Activated T-cell treated with anti-CD3 and anti-CD28 coated beads, Interleukin-2, amount 50 U/mL, for 72 hours (primary cell): Measurements from ENCODE around the gene CEP104. TPM values are rescaled to one million over a fixed set of nuclear protein-coding genes. Genes with fewer than 3 reads are reported as not detected.

ENCODE experiments used
- ATAC-seq, 2 donors: fragments of 150-1000 bp; cut with Tn5 transposase; replicated peaks in 1 of 2; 2 replicates each; pipeline ENCODE4 v1.10.0; 2021; ENCODE audit warnings: moderate library complexity in 2 of 2, mild to moderate bottlenecking in 1 of 2
- DNase-seq, 2 donors: peaks; one replicate each; pipeline ENCODE4 v3.0.0; 2021 to 2022; ENCODE audit warnings: mixed read lengths in 1 of 2
- H3K27ac Mint-ChIP-seq: one replicate; pipeline ENCODE4 v1.8.0; 2022; ENCODE audit warnings: mild to moderate bottlenecking, moderate library complexity, mixed read lengths
- H3K27me3 Mint-ChIP-seq: one replicate; pipeline ENCODE4 v1.8.0; 2022; ENCODE audit warnings: low read depth, mixed read lengths
- H3K36me3 Mint-ChIP-seq, 2 donors: one replicate each; pipeline ENCODE4 v1.8.0; 2022; ENCODE audit warnings: mixed read lengths in 2 of 2, mild to moderate bottlenecking in 1 of 2; ENCODE audit not compliant: insufficient read depth in 2 of 2
- H3K4me1 Mint-ChIP-seq: one replicate; pipeline ENCODE4 v1.8.0; 2022; ENCODE audit warnings: low read depth, mixed read lengths
- H3K4me3 Mint-ChIP-seq, 2 donors: one replicate each; pipeline ENCODE4 v1.8.0; 2022; ENCODE audit warnings: mild to moderate bottlenecking in 2 of 2, mixed read lengths in 2 of 2, moderate library complexity in 2 of 2
- H3K9me3 Mint-ChIP-seq, 2 donors: one replicate each; pipeline ENCODE4 v1.8.0; 2022; ENCODE audit warnings: mixed read lengths in 2 of 2
- total RNA-seq, 2 donors: library from RNA; stranded (reverse); gene quantifications; one replicate each; pipeline ENCODE4 v1.2.3, GENCODE V29; 2022

CEP104 gene
- total RNA-seq, 2 donors from 2014 or later: 37.4 to 48.1 TPM

DNA sequence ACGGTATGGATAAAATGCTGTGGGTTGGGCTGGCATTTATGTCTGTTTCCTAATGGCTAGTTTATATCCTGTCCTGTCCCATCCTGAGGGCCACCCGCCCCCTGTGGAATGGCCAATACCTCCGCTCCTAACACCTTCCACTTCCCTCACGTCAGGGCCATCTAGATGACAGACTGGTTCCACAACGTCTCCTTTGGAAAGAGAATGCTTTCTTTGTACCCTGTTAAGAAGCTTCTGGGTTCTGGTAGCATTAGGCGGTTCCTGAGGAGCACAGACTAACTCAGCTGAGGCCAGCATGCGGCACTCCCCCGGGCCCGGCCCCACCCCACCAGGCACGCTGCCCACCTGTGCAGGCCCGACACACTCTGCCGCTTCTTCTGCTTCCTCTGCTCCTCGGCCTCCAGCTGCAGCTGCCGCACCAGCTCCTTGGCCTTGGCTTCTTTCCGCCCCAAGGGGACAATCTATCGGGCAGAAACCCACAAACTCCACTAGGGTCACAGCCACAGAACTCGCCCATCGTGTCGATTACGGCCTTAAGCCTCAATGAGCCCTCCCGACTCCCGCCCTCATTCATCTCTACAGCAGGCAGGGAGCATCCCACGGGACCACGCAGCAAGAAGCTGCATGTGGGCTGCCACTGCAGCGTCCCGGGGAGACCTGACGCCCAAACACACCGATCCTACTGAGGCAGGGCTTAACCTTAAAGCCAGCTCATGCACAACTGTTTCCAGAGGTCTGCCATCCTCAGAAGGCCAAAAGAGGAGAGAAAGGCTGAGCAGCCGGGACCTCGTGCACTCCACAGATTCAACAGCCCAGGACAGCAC is 73.1 kb downstream of the CEP104 start:
- H3K4me1 Mint-ChIP-seq: peaks cover 10% of the 10 kb centered on the region
- peaks cover 8 to 9% of the 10 kb centered on the region in 2 donors for H3K36me3 Mint-ChIP-seq
- DNase-seq: no peak
- no peaks in the 10 kb centered on the region for H3K27me3 Mint-ChIP-seq
- no peak overlapping the region for H3K4me3 Mint-ChIP-seq
- no peak overlapping the region for H3K27ac Mint-ChIP-seq
- no peaks in the 10 kb centered on the region for H3K9me3 Mint-ChIP-seq
- ATAC-seq: no peak

DNA sequence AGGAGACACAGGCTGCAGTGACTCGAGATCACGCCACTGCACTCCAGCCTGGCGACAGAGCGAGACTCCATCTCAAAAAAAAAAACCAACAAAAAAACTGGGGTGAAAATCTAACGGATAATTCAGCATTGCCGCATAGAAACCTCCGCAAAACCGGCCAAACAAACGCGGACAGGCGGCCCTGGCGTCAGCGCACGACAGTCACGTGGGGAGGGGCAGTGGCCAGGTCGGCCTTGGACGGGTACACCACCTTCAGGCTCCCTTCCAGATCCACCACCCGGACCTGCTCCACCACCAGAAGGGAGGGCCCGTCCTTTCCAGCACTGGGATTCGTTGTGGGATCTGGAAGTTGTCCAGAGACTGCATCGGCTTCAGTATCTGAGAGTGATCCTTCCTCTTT is 76.1 kb downstream of the CEP104 start:
- DNase-seq: no peak
- no peak for ATAC-seq
- Mint-ChIP-seq H3K27me3 (no peaks in the 10 kb centered on the region), H3K4me1 (no peaks in the 10 kb centered on the region), H3K36me3 (peaks cover 5 to 7% of the 10 kb centered on the region in 2 donors), H3K4me3 (no peak overlapping the region), H3K27ac (no peak overlapping the region), H3K9me3 (no peaks in the 10 kb centered on the region)

DNA sequence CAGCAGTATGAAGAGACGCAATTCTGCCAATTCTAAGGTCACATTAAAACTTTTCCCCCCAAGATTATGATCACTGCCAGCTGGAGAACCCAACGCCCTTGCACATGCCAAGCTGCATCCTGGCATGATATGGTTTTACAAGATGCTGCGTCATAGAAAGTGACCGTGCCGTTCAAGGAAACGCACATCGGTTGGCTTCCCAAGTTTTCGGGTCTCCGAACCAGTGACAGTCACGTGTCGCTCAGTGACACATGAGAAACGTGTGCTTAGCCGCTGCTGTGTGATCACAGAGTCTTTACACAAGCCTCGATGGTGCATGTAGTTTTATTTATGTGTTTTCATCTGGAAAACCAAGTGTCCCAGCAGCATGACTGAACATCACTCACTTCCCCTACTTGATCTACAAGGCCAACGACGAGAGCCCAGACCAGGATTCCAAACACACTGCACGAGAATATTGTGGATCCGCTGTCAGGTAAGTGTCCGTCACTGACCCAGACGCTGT is 77.0 kb downstream of the CEP104 start:
- DNase-seq (no peak), ATAC-seq (no peak)
- Mint-ChIP-seq H3K27ac (no peak overlapping the region), H3K4me3 (no peak overlapping the region), H3K27me3 (no peaks in the 10 kb centered on the region), H3K4me1 (no peaks in the 10 kb centered on the region), H3K9me3 (no peaks in the 10 kb centered on the region), H3K36me3 (peaks cover 5 to 7% of the 10 kb centered on the region in 2 donors)

DNA sequence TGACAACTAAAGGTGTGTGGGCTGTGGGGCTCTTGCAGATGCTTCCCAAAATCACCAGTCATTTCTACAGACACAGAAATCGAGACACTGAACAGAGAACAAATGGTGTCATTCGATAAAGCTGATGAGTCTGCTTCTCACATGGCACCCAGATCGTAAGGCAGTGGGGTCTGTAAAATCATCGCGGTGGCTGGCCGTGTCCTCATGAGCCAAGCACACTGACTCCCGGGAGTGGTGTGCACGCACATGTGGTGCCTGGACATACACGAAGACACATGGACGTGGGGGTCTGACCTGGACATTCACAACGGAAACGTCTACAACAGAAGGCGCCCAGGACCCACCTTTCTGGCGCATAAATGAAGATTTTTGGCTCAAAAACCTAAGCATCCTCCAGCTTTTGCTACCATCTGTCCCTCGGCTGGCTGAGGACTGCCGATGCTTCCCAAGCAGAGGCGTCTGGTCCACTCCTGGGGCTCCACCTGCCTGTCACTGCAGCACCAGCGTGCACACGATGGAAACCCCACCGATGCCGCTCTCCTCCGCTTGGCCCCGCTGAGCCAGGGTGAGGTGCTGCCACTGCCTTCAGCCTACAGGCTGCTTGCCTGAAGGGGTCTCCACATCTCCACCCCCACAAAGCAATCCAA is 77.6 kb downstream of the CEP104 start:
- no peaks in the 10 kb centered on the region for H3K4me1 Mint-ChIP-seq
- peaks cover 5 to 7% of the 10 kb centered on the region in 2 donors for H3K36me3 Mint-ChIP-seq
- no peak for ATAC-seq
- H3K4me3 Mint-ChIP-seq: no peak overlapping the region
- no peaks in the 10 kb centered on the region for H3K27me3 Mint-ChIP-seq
- no peaks in the 10 kb centered on the region for H3K9me3 Mint-ChIP-seq
- H3K27ac Mint-ChIP-seq: no peak overlapping the region
- no peak for DNase-seq

DNA sequence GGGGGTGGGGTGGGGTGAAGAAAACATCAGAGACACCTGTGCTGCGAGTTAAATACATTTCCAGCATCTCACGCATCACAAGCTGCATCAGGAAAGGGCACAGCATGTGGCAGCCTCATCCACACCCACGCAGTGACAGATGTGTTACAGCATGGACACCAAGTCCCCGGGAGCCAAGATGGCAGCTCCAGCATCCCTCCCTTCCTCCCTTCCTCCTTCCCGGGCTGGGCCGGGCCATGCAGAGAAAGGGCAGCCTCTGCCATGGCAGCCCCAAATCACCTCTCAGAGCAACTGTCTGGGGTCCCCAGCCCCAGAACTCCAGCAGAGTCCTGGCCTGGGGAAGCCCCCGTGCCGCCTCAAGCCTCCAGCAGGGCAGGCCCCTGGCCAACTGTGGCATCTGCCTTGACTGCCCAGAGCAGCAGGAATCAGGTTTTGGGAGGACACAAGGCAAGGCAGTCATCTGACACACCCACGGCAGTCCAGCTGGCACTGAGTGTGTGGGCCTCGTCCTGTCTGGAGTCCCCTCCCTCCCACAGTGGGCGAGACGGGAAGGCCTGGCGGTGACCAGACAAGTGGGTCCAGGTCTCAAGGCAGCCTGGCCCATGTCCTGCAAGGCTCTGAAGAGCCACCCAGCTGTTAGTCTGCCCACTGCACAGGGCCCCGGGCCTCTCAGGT is 78.3 kb downstream of the CEP104 start:
- Mint-ChIP-seq H3K27ac (no peak overlapping the region), H3K4me1 (no peaks in the 10 kb centered on the region), H3K27me3 (no peaks in the 10 kb centered on the region), H3K9me3 (no peaks in the 10 kb centered on the region), H3K36me3 (peaks cover 5 to 7% of the 10 kb centered on the region in 2 donors), H3K4me3 (no peak overlapping the region)
- ATAC-seq (no peak), DNase-seq (no peak)

GRCh38 chr1:3777647-3778589 is 79.1 kb downstream of the CEP104 start:
- Mint-ChIP-seq H3K9me3 (no peaks in the 10 kb centered on the region), H3K4me1 (no peaks in the 10 kb centered on the region), H3K36me3 (peaks cover 5 to 7% of the 10 kb centered on the region in 2 donors), H3K4me3 (no peak overlapping the region), H3K27me3 (no peaks in the 10 kb centered on the region), H3K27ac (no peak overlapping the region)
- DNase-seq (no peak), ATAC-seq (no peak)

DNA sequence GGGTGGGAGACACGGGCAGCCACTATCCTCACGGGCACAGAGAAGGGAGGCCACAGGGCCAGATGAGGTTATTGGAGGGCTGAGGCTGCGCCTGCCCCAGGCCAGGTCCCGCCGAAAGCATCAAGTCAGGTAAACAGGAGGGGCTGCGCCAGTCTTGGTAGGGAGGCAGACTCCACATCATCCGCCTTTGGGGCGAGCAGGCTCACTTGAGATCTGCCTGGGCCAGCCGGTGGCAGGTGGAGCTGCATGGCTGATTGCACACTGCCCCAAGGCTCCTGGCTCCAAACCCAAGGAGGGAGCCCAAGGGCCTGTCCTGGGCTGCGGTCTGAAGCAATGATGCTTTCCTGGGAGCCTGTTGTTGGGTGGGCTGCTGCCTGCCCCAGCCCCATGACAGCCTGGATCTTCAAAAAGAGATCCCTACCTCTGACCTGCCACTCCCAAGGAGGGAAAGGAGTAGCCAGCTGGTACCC is 79.9 kb downstream of the CEP104 start:
- ATAC-seq (no peak), DNase-seq (no peak)
- Mint-ChIP-seq H3K36me3 (peaks cover 4 to 5% of the 10 kb centered on the region in 2 donors), H3K27me3 (no peaks in the 10 kb centered on the region), H3K4me1 (no peaks in the 10 kb centered on the region), H3K4me3 (no peak overlapping the region), H3K27ac (no peak overlapping the region), H3K9me3 (no peaks in the 10 kb centered on the region)

- ATAC-seq (no peak), DNase-seq (no peak)
- H3K36me3 Mint-ChIP-seq: peaks cover 4 to 5% of the 10 kb centered on the region in 2 donors
- no peak overlapping the region for H3K27ac Mint-ChIP-seq
- H3K27me3 Mint-ChIP-seq: no peaks in the 10 kb centered on the region
- no peak overlapping the region for H3K4me3 Mint-ChIP-seq
- peaks cover 5% of the 10 kb centered on the region for H3K4me1 Mint-ChIP-seq
- no peaks in the 10 kb centered on the region for H3K9me3 Mint-ChIP-seq
Observed at GRCh38 chr1:3776231-3776961, 80.6 kb downstream of the CEP104 start.

GRCh38 chr1:3775490-3776230 is 81.4 kb downstream of the CEP104 start:
- DNase-seq (peak; percentile 58 to 67), ATAC-seq (peak; percentile 33 to 45)
- Mint-ChIP-seq H3K27me3 (no peaks in the 10 kb centered on the region), H3K27ac (no peak overlapping the region), H3K4me3 (no peak overlapping the region), H3K4me1 (peaks cover 10% of the 10 kb centered on the region), H3K36me3 (peaks cover 3 to 4% of the 10 kb centered on the region in 2 donors), H3K9me3 (no peaks in the 10 kb centered on the region)

GRCh38 chr1:3774946-3775489 is 82.0 kb downstream of the CEP104 start:
- Mint-ChIP-seq H3K27ac (no peak overlapping the region), H3K27me3 (no peaks in the 10 kb centered on the region), H3K9me3 (no peaks in the 10 kb centered on the region), H3K36me3 (peaks cover 0 to 3% of the 10 kb centered on the region in 2 donors), H3K4me3 (no peak overlapping the region), H3K4me1 (peaks cover 10% of the 10 kb centered on the region)
- DNase-seq: no peak
- ATAC-seq: no peak

DNA sequence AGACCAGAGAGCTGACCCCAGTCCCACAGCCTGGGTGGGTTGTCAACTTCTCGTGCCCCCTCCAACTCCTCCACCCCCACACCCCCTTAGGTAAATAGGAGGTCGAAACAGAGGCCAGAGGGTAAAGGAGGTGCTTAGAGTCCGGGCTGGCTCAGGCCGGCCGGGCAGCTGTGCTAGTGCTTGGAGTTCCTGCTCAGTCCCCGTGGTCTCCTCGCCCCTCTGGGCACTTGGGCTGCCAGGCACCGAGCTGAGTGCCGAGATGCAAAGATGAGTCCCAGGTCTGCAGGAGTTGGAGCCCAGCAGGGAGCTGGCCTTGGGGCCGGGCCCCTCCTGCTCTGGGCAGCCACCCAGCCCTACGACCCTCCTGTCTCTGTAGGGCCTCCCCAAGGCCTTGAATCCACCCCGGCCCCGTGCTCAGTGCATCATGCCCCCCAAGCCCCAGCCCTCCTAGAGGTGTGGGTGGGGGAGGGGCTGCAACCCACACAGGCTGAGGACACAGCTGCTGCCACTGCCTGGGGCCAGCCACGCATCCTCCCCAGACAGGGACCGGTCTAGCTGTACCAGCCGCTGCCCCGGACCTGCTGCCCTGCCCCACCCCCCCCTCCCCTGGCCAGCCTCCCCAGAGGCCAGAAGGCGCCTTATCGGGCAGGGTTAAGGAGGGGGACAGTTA is 82.6 kb downstream of the CEP104 start:
- Mint-ChIP-seq H3K36me3 (no peaks in the 10 kb centered on the region), H3K9me3 (no peaks in the 10 kb centered on the region), H3K27me3 (no peaks in the 10 kb centered on the region), H3K27ac (no peak overlapping the region), H3K4me3 (no peak overlapping the region), H3K4me1 (peaks cover 10% of the 10 kb centered on the region)
- ATAC-seq: no peak
- no peak for DNase-seq
